ENCODE data around the gene QRICH1.

The QRICH1 gene

DNA sequence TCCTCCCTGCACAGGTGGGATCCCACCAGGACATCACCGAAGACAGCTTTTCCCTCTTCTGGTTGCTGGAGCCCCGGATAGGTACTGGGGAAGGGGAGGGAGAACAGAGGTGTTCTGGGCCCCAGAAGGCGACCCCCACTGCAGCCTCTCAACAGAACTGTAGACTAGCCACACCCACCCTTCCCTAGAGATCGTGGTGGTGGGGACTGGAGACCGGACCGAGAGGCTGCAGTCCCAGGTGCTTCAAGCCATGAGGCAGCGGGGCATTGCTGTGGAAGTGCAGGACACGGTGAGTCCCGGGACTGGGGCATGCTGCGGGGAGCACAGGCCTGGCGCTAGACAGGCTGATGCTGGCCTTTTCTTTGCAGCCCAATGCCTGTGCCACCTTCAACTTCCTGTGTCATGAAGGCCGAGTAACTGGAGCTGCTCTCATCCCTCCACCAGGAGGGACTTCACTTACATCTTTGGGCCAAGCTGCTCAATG, 71.1 kb downstream of the QRICH1 start:
- TF ChIP-seq TCF12 (IDR thresholded peaks at IDR 0.05; ENCODE audit: low read depth) (no peak), FOXM1 (IDR thresholded peaks at IDR 0.05; ENCODE audit: borderline replicate concordance, low read depth) (no peak), TEAD4 (IDR thresholded peaks at IDR 0.05) (no peak), EP300 (IDR thresholded peaks at IDR 0.05; ENCODE audit: borderline replicate concordance) (no peak), CEBPB (IDR thresholded peaks at IDR 0.05) (no peak), ZBTB7A (IDR thresholded peaks at IDR 0.05; ENCODE audit: low read depth) (no peak), YY1 (IDR thresholded peaks at IDR 0.05; ENCODE audit: low read depth) (no peak), NFIC (IDR thresholded peaks at IDR 0.05) (no peak)

- TF ChIP-seq, protein P1, sequence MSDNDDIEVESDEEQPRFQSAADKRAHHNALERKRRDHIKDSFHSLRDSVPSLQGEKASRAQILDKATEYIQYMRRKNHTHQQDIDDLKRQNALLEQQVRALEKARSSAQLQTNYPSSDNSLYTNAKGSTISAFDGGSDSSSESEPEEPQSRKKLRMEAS (IDR thresholded peaks at IDR 0.05) = peak; percentile 70
- TF ChIP-seq TEAD4 (IDR thresholded peaks at IDR 0.05) = no peak; the same call in 1 of the 2 replicates
- peak; percentile 90 for TF ChIP-seq YY1 (IDR thresholded peaks at IDR 0.05; ENCODE audit: low read depth)
- no peak for TF ChIP-seq EGR1 (IDR thresholded peaks at IDR 0.05)
- peak; percentile 47; the same call in 1 of the 2 replicates for TF ChIP-seq CREB1 (IDR thresholded peaks at IDR 0.05; ENCODE audit: low read depth)
- peak; percentile 82 for TF ChIP-seq TAF1 (IDR thresholded peaks at IDR 0.05; ENCODE audit: low read depth)
- TF ChIP-seq NFIC (IDR thresholded peaks at IDR 0.05) = no peak; the same call in 1 of the 2 replicates
- TF ChIP-seq TCF12 (IDR thresholded peaks at IDR 0.05; ENCODE audit: low read depth) = peak; percentile 67; the same call in 1 of the 2 replicates
- TF ChIP-seq, protein P2, sequence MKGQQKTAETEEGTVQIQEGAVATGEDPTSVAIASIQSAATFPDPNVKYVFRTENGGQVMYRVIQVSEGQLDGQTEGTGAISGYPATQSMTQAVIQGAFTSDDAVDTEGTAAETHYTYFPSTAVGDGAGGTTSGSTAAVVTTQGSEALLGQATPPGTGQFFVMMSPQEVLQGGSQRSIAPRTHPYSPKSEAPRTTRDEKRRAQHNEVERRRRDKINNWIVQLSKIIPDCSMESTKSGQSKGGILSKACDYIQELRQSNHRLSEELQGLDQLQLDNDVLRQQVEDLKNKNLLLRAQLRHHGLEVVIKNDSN (IDR thresholded peaks at IDR 0.05) = no peak
- no peak for TF ChIP-seq RAD21 (IDR thresholded peaks at IDR 0.05; ENCODE audit: low read depth)
- TF ChIP-seq EP300 (IDR thresholded peaks at IDR 0.05; ENCODE audit: borderline replicate concordance) = peak; percentile 4; the same call in 1 of the 2 replicates
Observed at GRCh38 chr3:49021813-49022687, 71.8 kb downstream of the QRICH1 start, which contains the start of gene NDUFAF3. Gene NDUFAF3 (plus strand): TSS chr3:49022121. CDS start chr3:49022145, 24 bp downstream.

DNA sequence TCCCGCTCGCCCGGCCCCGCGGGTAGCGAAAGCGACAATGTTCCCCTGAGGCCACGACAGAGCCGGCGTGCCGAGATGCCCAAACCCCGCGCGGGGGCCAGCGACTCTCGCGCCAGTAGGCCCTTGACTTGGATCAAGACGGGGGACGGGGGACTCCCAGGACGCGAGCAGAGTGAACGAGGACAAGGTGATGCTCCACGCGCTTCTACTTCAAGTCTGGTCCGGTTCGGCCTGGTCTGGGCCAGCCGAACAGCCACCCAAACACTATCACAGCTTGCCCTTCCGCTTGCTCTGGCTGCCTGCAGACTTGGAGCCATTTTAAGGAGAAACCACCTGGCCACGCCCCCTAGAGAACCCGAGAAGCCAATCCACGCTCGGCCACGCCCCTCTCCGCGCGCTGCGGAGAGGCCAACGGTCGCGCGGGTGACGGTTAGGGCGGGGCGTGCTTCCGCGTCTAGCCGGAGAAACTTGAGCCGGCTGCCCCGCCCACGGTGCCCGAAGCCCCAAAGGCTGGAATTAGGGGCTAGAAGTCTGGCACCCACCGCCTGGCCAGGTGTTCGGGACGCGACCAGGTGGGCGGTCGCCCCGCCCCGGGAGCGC, 72.6 kb downstream of the QRICH1 start:
- peak; percentile 63 for TF ChIP-seq EGR1 (IDR thresholded peaks at IDR 0.05)
- peak; percentile 67 for TF ChIP-seq YY1 (IDR thresholded peaks at IDR 0.05; ENCODE audit: low read depth)
- TF ChIP-seq CEBPB (IDR thresholded peaks at IDR 0.05) = no peak
- TF ChIP-seq FOXM1 (IDR thresholded peaks at IDR 0.05; ENCODE audit: borderline replicate concordance, low read depth) = no peak; the same call in 1 of the 2 replicates
- peak; percentile 85; the same call in 1 of the 2 replicates for TF ChIP-seq TAF1 (IDR thresholded peaks at IDR 0.05; ENCODE audit: low read depth)
- TF ChIP-seq CREB1 (IDR thresholded peaks at IDR 0.05; ENCODE audit: low read depth) = peak; percentile 61
- TF ChIP-seq TEAD4 (IDR thresholded peaks at IDR 0.05) = no peak; the same call in 1 of the 2 replicates
- TF ChIP-seq TCF12 (IDR thresholded peaks at IDR 0.05; ENCODE audit: low read depth) = no peak
- TF ChIP-seq, protein P1 (IDR thresholded peaks at IDR 0.05) = no peak; the same call in none of the 2 replicates
- no peak for TF ChIP-seq REST (IDR thresholded peaks at IDR 0.05; ENCODE audit: low read depth)
- no peak; the same call in 1 of the 2 replicates for TF ChIP-seq ZBTB7A (IDR thresholded peaks at IDR 0.05; ENCODE audit: low read depth)
- no peak for TF ChIP-seq RAD21 (IDR thresholded peaks at IDR 0.05; ENCODE audit: low read depth)
- TF ChIP-seq NFIC (IDR thresholded peaks at IDR 0.05) = peak; percentile 28; the same call in 1 of the 2 replicates
- TF ChIP-seq, protein P2 (IDR thresholded peaks at IDR 0.05) = peak; percentile 6; the same call in 1 of the 2 replicates
- no peak for TF ChIP-seq EP300 (IDR thresholded peaks at IDR 0.05; ENCODE audit: borderline replicate concordance)

DNA sequence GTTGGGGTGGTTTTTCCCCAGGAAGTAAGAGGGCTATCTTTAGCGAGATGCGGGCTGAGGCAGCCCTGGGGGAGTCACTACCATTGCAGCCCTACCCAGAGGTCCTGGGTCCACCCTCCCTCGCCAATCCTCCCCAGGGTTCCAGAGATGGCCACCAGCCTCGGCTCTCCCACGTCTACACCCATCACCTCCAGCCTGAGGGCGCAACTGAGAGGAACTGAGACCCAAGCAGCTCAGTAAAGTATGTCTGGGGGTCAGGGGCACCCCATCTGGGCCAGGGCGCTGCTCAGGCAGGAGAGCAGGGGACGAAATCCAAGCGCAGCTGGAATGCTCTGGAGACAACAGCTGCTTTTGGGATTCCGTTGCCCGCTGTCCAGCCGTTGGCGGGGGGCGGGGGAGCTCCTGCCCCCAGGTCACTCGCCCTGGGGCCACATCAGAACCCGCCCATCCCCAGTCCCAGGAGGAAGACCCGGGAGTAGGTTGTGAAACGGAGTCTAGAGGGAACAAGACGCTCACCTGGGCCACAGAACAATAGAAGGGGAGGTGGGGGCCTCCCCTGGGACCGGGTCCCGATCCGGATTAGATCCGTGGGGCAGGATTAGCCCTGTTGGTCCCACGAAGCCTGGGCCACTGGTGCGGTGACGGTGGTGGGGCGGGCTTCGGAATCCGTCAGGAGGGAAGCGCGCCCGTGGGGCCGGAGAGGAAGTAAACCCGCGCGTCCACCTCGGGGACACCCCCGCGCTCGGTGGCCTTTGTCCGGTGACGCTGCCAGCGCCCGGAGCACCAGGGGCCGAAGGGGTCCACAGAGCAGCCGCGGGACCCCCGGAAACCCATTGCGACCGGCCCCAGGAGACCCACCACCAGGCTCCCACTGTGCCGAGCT, 73.3 kb downstream of the QRICH1 start:
- TF ChIP-seq EP300 (IDR thresholded peaks at IDR 0.05; ENCODE audit: borderline replicate concordance) = no peak
- TF ChIP-seq FOXM1 (IDR thresholded peaks at IDR 0.05; ENCODE audit: borderline replicate concordance, low read depth) = no peak
- TF ChIP-seq EGR1 (IDR thresholded peaks at IDR 0.05) = no peak
- TF ChIP-seq, protein P2 (IDR thresholded peaks at IDR 0.05) = no peak
- TF ChIP-seq CEBPB (IDR thresholded peaks at IDR 0.05) = no peak
- TF ChIP-seq ZBTB7A (IDR thresholded peaks at IDR 0.05; ENCODE audit: low read depth) = no peak; the same call in 1 of the 2 replicates
- no peak; the same call in 1 of the 2 replicates for TF ChIP-seq NFIC (IDR thresholded peaks at IDR 0.05)
- TF ChIP-seq TAF1 (IDR thresholded peaks at IDR 0.05; ENCODE audit: low read depth) = no peak
- TF ChIP-seq YY1 (IDR thresholded peaks at IDR 0.05; ENCODE audit: low read depth) = no peak
- no peak for TF ChIP-seq RAD21 (IDR thresholded peaks at IDR 0.05; ENCODE audit: low read depth)
- TF ChIP-seq CREB1 (IDR thresholded peaks at IDR 0.05; ENCODE audit: low read depth) = no peak
- no peak for TF ChIP-seq TCF12 (IDR thresholded peaks at IDR 0.05; ENCODE audit: low read depth)
- TF ChIP-seq TEAD4 (IDR thresholded peaks at IDR 0.05) = no peak
- TF ChIP-seq, protein P1 (IDR thresholded peaks at IDR 0.05) = no peak
- no peak for TF ChIP-seq REST (IDR thresholded peaks at IDR 0.05; ENCODE audit: low read depth)

All from Ishikawa (cell line).